ENCODE measurements around the gene RPEL1.

Gene RPEL1

GRCh38 chr10:103282961-103283360 lies 37.3 kb downstream of the RPEL1 start:
- TF ChIP-seq, protein P1, sequence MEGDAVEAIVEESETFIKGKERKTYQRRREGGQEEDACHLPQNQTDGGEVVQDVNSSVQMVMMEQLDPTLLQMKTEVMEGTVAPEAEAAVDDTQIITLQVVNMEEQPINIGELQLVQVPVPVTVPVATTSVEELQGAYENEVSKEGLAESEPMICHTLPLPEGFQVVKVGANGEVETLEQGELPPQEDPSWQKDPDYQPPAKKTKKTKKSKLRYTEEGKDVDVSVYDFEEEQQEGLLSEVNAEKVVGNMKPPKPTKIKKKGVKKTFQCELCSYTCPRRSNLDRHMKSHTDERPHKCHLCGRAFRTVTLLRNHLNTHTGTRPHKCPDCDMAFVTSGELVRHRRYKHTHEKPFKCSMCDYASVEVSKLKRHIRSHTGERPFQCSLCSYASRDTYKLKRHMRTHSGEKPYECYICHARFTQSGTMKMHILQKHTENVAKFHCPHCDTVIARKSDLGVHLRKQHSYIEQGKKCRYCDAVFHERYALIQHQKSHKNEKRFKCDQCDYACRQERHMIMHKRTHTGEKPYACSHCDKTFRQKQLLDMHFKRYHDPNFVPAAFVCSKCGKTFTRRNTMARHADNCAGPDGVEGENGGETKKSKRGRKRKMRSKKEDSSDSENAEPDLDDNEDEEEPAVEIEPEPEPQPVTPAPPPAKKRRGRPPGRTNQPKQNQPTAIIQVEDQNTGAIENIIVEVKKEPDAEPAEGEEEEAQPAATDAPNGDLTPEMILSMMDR (IDR thresholded peaks at IDR 0.05; ENCODE audit: extremely low read depth, missing control alignments), result no peak

DNA sequence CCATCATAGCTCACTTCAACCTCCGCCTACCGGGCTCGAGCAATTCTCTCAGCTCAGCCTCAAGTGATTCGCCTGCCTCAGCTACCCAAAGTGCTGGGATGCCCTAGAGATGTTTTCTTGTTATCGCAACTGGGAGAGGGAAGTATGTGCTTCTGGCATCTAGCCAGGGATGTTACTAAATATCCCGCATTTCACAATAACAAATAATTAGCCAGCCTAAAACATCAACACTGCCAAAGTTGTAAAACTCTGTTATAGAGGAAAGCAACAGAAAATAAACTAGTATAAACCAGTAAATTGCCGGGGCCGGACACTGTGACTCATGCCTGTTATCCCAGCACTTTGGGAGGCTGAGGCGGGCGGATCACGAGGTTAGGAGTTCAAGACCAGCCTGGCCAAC lies 38.5 kb downstream of the RPEL1 start:
- DNase-seq (ENCODE audit: low spot score), result no peak
- TF ChIP-seq, protein P1 (IDR thresholded peaks at IDR 0.05; ENCODE audit: extremely low read depth, missing control alignments), result no peak

More at GRCh38 chr10:103282961-103283360, 37.3 kb downstream of the RPEL1 start:
- no peak for DNase-seq (ENCODE audit: low spot score)

- TF ChIP-seq, protein P1 (IDR thresholded peaks at IDR 0.05; ENCODE audit: extremely low read depth, missing control alignments), result no peak
- no peak for DNase-seq (ENCODE audit: low spot score)
Observed at GRCh38 chr10:103287992-103288391, 42.3 kb downstream of the RPEL1 start.

GRCh38 chr10:103291588-103291987 lies 45.9 kb downstream of the RPEL1 start:
- no peak for DNase-seq (ENCODE audit: low spot score)
- TF ChIP-seq, protein P1 (IDR thresholded peaks at IDR 0.05; ENCODE audit: extremely low read depth, missing control alignments), result no peak

DNA sequence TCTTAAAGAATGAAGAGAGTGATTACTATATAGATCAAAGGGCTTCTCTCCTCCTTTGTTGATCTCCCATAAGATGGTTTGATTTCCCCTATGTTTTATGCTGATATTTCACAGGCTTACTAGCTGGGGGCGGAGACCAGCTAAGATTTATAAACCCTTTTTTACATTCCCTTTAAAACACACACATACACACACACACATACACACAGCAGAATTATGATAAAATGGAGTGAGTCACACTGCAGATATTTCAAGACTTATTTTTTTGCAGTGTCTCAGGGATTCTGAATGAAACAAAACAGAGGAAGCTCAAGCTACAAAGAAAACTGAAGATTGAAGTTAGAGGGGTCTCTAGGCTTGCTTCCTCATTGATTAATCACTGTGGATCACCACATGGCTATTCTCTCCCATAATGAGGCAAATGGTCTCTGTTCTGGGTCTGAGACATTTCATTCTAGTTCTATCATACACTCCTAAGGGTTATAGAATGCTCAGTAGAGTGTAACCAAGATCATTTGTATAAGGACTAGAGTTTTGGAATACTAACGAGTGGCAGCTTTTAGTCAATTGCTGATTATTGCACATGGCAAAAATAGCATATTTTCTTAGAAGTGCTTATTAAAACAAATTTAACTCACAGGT lies 49.8 kb downstream of the RPEL1 start:
- TF ChIP-seq, protein P1 (IDR thresholded peaks at IDR 0.05; ENCODE audit: extremely low read depth, missing control alignments), result no peak
- no peak for DNase-seq (ENCODE audit: low spot score)
